Measurements from ENCODE around the gene ABR.
"Not testable (repeated sequence)": the region's sequence is repeated elsewhere in the genome, so short reads cannot be mapped to it uniquely, and the experiment has no call there.

Gene ABR

GRCh38 chr17:1171953-1172352, 7.8 kb downstream of the ABR start:
- no peak for DNase-seq

GRCh38 chr17:1170739-1171138, 9.0 kb downstream of the ABR start:
- no peak for DNase-seq

- DNase-seq = no peak
Observed at GRCh38 chr17:1169929-1170312, 9.9 kb downstream of the ABR start.

GRCh38 chr17:1169221-1169928, 10.4 kb downstream of the ABR start:
- no peak for DNase-seq

- no peak for DNase-seq
Observed at GRCh38 chr17:1168533-1169220, 11.1 kb downstream of the ABR start.

GRCh38 chr17:1166276-1166675, 13.5 kb downstream of the ABR start:
- DNase-seq = no peak

- no peak for DNase-seq
Observed at GRCh38 chr17:1165836-1166235, 13.9 kb downstream of the ABR start.

- no peak for DNase-seq
Observed at GRCh38 chr17:1164935-1165556, 14.7 kb downstream of the ABR start.

- no peak for DNase-seq
Observed at GRCh38 chr17:1162116-1162855, 17.5 kb downstream of the ABR start.

GRCh38 chr17:1160591-1161390, 19.0 kb downstream of the ABR start:
- no peak for DNase-seq

- no peak for DNase-seq
Observed at GRCh38 chr17:1159431-1160180, 20.2 kb downstream of the ABR start.

GRCh38 chr17:1158879-1159278, 20.9 kb downstream of the ABR start:
- no peak for DNase-seq

GRCh38 chr17:1156864-1157263, 22.9 kb downstream of the ABR start:
- DNase-seq = no peak

- DNase-seq = no peak
Observed at GRCh38 chr17:1154704-1155103, 25.1 kb downstream of the ABR start.

GRCh38 chr17:1153795-1154546, 25.8 kb downstream of the ABR start:
- no peak for DNase-seq

- DNase-seq = not testable (repeated sequence)
Observed at GRCh38 chr17:1152582-1152981, 27.2 kb downstream of the ABR start.

- DNase-seq = no peak
Observed at GRCh38 chr17:1150863-1151600, 28.7 kb downstream of the ABR start.

GRCh38 chr17:1149869-1150268, 29.9 kb downstream of the ABR start:
- DNase-seq = no peak

- DNase-seq = no peak
Observed at GRCh38 chr17:1147664-1148063, 32.1 kb downstream of the ABR start.

- DNase-seq = no peak
Observed at GRCh38 chr17:1146561-1147265, 33.1 kb downstream of the ABR start.

Measured in NCI-H2107 (cell line).